GM21447 (cell line): ENCODE data around the gene CPA1.

Experiments used
- ATAC-seq: cut with Tn5 transposase; IDR thresholded peaks from one replicate; pipeline ENCODE4 v1.9.1; 2021; ENCODE audit not compliant: unreplicated experiment

CPA1 gene

GRCh38 chr7:130393841-130394411, 13.6 kb downstream of the CPA1 start:
- ATAC-seq: no peak

DNA sequence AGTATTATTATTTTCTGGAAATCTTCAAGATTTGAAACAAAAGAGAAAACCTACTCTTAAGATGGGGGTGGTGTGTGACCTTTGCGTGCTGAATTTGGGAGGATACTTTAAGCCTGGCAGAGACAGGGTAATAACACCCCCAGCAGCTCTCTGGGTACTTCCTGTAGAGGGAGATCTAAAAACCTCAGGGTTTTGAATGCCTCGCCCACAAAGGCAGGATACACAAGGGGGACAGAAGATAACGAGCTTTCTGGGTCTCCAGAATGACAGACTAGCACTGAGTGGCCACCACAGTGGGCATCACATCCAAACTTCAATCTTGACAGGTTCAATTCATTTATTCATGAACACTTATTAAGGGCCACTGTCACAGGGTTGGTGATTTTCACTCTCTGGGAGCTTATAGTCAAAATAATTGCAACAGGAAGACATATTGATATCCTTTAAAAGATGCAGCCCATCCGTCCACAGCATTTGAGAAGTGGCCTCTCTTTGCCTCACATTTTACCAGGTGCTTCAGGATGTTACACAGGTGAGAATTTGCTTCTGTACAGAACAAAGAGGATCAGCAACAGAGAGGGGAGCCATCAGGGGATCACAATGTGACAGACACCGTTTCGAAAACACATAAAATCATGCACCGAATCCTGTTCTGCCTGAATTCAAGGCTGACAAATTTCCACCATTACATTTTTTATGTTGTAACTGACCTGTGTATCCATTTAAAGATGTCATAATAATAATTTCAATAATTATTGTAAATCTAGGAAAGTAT, 14.3 kb downstream of the CPA1 start:
- ATAC-seq: no peak

GRCh38 chr7:130395421-130395820, 15.1 kb downstream of the CPA1 start:
- ATAC-seq: no peak

GRCh38 chr7:130396109-130396508, 15.8 kb downstream of the CPA1 start:
- no peak for ATAC-seq

GRCh38 chr7:130397051-130397757, 16.9 kb downstream of the CPA1 start:
- no peak for ATAC-seq

DNA sequence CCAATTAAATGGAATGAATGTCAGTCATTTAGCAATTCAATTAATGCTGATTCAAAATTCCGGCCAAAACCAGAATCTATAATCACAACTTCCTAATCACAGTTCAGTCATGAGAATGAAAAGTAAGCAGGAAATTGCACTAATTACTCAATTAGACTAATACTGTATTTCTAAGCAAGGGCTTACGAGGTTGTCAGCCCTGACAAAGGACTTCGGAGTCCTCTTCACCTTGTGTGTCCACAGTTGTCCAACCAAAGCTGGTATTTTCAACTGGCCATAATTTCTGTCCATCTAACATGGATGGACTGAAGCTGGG, 17.4 kb downstream of the CPA1 start:
- no peak for ATAC-seq

- no peak for ATAC-seq
These were observed 18.3 kb downstream of the CPA1 start for GRCh38 chr7:130398526-130399090.

DNA sequence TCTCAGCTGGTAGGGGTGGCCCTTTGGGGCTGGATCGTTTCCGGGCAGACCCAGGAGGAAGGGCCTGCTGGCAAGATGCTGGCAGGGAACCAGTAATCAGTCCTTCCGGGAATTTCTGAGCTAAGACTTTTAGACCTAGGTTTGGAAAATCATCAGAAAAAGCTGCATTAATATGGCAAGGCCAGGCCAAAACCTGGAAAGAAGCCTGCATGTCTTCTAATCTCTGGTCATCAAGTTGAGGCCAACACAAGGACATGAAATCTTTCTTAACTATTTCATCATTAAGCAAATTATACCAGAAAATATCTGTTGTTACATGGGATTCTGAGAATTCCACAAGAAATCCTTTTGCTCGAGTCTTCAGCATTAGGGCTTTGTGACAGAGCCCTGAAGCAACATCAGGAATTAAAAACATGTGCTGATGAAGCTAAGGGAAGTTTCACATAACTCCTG, 19.9 kb downstream of the CPA1 start:
- no peak for ATAC-seq

DNA sequence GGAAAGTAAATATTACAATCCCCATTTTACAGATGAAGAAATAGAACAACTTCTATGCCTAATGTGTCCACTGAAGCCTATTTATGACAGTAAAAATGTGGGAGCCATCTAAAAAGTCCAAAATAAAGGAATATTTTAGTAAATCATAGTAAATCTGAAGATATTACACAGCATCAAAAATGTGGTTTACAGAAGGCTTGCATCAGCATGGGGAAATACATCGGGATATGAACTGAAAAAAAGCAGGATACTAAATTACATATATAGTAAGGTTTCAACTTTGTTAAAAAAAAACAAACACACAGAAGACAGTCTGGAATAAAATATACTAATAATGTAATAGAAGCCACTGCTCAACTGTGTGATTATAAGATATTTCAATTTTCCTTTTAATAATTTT, 20.8 kb downstream of the CPA1 start:
- ATAC-seq: no peak

- ATAC-seq: no peak
These were observed 21.3 kb downstream of the CPA1 start for GRCh38 chr7:130401578-130401977.

DNA sequence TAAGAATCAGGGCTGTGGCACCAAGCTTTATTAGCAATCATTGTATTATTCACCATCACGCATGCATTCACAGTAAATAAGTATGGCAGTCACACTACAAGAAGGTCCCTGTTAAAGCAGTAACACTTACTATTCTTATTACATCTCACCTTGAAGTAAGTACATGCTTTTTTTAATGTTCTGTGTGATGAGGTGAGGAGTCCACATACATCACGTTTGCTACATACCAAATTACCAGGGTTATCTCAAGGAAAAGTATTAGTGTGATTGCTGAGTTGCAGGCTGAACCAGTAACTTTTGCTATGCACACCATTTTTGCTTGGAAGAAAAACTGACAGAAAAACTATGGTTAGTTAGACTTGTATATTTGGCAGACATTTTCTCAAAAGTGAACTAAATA, 24.7 kb downstream of the CPA1 start:
- ATAC-seq: no peak

- ATAC-seq: no peak
These were observed 28.9 kb downstream of the CPA1 start for GRCh38 chr7:130409067-130409711.

GRCh38 chr7:130409712-130410072, 29.4 kb downstream of the CPA1 start:
- no peak for ATAC-seq

DNA sequence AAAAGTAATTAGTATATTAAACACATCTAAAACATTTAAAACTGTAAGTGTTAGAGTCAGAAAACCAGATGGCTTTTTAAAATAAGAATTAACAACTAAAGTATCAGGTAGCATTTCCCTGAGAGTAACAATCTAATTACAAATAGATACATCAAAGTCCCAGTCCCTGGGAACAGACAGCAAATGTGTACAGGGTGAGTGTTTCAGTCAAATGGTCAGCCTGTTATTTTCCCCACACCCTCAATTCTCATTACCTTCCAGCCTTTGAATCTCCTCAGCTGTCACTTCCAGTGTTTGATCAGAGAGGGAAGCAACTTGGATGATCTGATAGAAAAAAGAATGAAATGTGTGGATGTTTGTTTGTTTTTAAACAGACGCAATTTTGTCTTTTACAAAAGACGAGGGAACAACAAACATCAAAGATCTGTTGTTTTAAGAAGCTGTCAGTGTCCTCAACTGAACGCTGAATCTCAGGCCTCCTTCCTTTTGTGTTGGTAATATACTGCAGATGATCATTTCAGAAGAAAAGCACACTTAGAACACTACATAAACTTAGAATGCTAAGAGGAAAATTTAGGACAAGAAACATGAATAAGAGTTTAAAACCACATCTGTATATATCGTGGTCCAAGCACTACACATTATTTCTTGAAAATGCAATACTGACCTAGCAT, 30.7 kb downstream of the CPA1 start:
- no peak for ATAC-seq

GRCh38 chr7:130413201-130413600, 32.9 kb downstream of the CPA1 start:
- ATAC-seq: no peak

GRCh38 chr7:130415006-130415405, 34.7 kb downstream of the CPA1 start:
- no peak for ATAC-seq

DNA sequence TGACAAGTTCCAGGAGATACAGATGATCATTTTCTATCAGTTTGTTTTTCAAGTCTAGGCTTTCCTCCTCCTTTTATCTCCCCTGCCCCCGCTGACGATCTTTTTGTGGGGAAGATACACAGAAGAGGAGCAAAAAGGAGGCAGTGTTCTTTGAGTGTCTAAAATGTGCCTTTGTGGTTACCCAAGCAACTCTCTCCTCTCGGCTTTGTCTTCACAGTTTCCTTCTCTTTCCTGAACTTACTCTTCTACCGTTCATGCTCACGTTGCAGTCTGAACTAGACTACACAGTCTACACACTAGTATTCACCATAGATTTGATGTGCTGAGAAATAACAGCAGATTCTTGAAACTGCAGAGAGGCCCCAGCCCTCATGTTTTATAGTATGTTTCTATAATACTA, 36.9 kb downstream of the CPA1 start:
- no peak for ATAC-seq

GRCh38 chr7:130418306-130418705, 38.0 kb downstream of the CPA1 start:
- no peak for ATAC-seq

DNA sequence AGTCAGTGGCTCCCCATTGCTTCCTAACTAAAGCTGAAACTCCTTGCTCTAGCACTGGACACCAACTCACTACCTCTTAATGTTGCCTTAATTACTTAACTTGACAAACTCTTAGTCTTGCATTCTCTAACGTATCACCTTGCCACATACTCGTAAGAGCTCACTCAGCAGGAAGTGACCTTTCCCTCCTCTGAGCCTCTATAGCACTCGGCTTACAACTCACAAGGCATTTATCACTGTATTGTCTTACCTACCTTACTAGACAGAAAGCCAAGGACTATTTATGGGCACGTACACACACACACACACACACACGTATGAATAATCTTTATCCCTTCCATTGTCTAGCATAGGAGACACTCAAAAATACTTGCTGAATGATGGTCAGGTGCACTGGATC, 39.4 kb downstream of the CPA1 start:
- no peak for ATAC-seq

- no peak for ATAC-seq
These were observed 40.8 kb downstream of the CPA1 start for GRCh38 chr7:130420943-130421578.

- ATAC-seq: no peak
These were observed 41.4 kb downstream of the CPA1 start for GRCh38 chr7:130421684-130422083.
